ENCODE measurements around the gene DLGAP1. TPM values are rescaled to one million over a fixed set of nuclear protein-coding genes. Genes with fewer than 3 reads are reported as not detected.

Gene DLGAP1
- total and polyA plus RNA-seq, 10 of the 15 experiments (the other 5 are each of a cell fraction or from before 2014, with no cell fraction given): 0.23 to 27.6 (median 1.9) TPM

GRCh38 chr18:3528231-3528630 is 926.9 kb downstream of the DLGAP1 start:
- no peak overlapping the region for H3K9ac ChIP-seq (ENCODE audit: control insufficient read depth, insufficient read depth, low read length)
- no TSS peak for BruUV-seq (replicated peaks)
- no peak overlapping the region for H3K4me2 ChIP-seq (ENCODE audit: control insufficient read depth, insufficient read depth)
- no peak overlapping the region for H2AFZ ChIP-seq (ENCODE audit: control insufficient read depth, low read depth, low read length)
- POLR2A ChIA-PET: no interaction called here
- H3K4me3 ChIP-seq: no peak overlapping the region
- no peak for ATAC-seq
- no peaks in the 10 kb centered on the region for H3K79me2 ChIP-seq (ENCODE audit: control insufficient read depth, insufficient read depth, low read length)
- no peak for DNase-seq (ENCODE audit: low read depth, low spot score)
- in situ Hi-C loops (cut with MboI): no loop called here
- H3K9me3 ChIP-seq (replicated peaks; ENCODE audit: control insufficient read depth, insufficient read depth, low read length): peaks cover 7% of the 10 kb centered on the region; the same call in 2 of the 3 replicates
- SMC1A ChIA-PET (ENCODE audit: uncharacterized antibody, unreplicated experiment): interaction anchor here (1.0 to 2.3 kb wide), 6 partner anchors 9 to 69 kb away, joined by 3 to 9 read pairs (median 4); no protein-coding TSS in a partner anchor
- RAD21 ChIA-PET (ENCODE audit: unreplicated experiment): interaction anchor here (3.5 kb wide), 1 partner anchor 67 kb away, joined by 24 read pairs; no protein-coding TSS in a partner anchor
- no peaks in the 10 kb centered on the region for H3K27me3 ChIP-seq (replicated peaks in 1 of 2; ENCODE audit: control insufficient read depth in 2 of 2, insufficient read depth in 2 of 2, low read length in 1 of 2)
- H3K27ac ChIP-seq (ENCODE audit: control insufficient read depth, insufficient read depth): no peak overlapping the region
- WGBS (ENCODE audit: insufficient coverage, insufficient replicate concordance, low lambda C conversion rate, missing lambda C conversion rate): 28% methylated on average over 4 of the region's 4 CpGs
- CTCF ChIA-PET: interaction anchor here (1.0 to 4.1 kb wide), 3 partner anchors 57 to 67 kb away, joined by 3 to 23 read pairs (median 14); no protein-coding TSS in a partner anchor
- peaks cover 12% of the 10 kb centered on the region for H3K4me1 ChIP-seq (ENCODE audit: control insufficient read depth, insufficient read depth, low read length)
- H3K36me3 ChIP-seq (ENCODE audit: control insufficient read depth in 2 of 2, insufficient read depth in 2 of 2, low read length in 1 of 2): no peaks in the 10 kb centered on the region
- FAIRE-seq: no peak
- intact Hi-C loops (cut with micrococcal nuclease; ENCODE audit: unreplicated experiment): loop anchor here (5.0 kb wide), 1 partner anchor 81 kb away; no protein-coding TSS in a partner anchor
- H4K20me1 ChIP-seq (ENCODE audit: control insufficient read depth, insufficient read depth): no peaks in the 10 kb centered on the region
- TF ChIP-seq ELK1 (IDR thresholded peaks at IDR 0.05; ENCODE audit: low read depth, low read length): no peak
- no peak for TF ChIP-seq SREBF2 (IDR thresholded peaks at IDR 0.05; ENCODE audit: low read length)
- no peak for TF ChIP-seq SIX5 (IDR thresholded peaks at IDR 0.05; ENCODE audit: low read depth, low read length, severe bottlenecking)
- TF ChIP-seq RFX5 (IDR thresholded peaks at IDR 0.05; ENCODE audit: low read depth, low read length): no peak
- TF ChIP-seq, protein P1, sequence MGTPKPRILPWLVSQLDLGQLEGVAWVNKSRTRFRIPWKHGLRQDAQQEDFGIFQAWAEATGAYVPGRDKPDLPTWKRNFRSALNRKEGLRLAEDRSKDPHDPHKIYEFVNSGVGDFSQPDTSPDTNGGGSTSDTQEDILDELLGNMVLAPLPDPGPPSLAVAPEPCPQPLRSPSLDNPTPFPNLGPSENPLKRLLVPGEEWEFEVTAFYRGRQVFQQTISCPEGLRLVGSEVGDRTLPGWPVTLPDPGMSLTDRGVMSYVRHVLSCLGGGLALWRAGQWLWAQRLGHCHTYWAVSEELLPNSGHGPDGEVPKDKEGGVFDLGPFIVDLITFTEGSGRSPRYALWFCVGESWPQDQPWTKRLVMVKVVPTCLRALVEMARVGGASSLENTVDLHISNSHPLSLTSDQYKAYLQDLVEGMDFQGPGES (IDR thresholded peaks at IDR 0.05): no peak
- TF ChIP-seq SUPT20H (IDR thresholded peaks at IDR 0.05; ENCODE audit: borderline replicate concordance, control insufficient read depth, low read depth, low read length): no peak
- TF ChIP-seq, protein P2, sequence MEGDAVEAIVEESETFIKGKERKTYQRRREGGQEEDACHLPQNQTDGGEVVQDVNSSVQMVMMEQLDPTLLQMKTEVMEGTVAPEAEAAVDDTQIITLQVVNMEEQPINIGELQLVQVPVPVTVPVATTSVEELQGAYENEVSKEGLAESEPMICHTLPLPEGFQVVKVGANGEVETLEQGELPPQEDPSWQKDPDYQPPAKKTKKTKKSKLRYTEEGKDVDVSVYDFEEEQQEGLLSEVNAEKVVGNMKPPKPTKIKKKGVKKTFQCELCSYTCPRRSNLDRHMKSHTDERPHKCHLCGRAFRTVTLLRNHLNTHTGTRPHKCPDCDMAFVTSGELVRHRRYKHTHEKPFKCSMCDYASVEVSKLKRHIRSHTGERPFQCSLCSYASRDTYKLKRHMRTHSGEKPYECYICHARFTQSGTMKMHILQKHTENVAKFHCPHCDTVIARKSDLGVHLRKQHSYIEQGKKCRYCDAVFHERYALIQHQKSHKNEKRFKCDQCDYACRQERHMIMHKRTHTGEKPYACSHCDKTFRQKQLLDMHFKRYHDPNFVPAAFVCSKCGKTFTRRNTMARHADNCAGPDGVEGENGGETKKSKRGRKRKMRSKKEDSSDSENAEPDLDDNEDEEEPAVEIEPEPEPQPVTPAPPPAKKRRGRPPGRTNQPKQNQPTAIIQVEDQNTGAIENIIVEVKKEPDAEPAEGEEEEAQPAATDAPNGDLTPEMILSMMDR (IDR thresholded peaks at IDR 0.05 in 2 of 3, conservative IDR thresholded peaks at IDR 0.05 in 1 of 3; ENCODE audit: control insufficient read depth in 2 of 3, extremely low read depth in 1 of 3, insufficient read depth in 1 of 3, low read depth in 3 of 3, low read length in 3 of 3): no peak
- no peak for TF ChIP-seq NR2F1 (conservative IDR thresholded peaks at IDR 0.05)
- no peak for TF ChIP-seq SREBF1 (IDR thresholded peaks at IDR 0.05; ENCODE audit: low read length)
- no peak for TF ChIP-seq ASH2L (IDR thresholded peaks at IDR 0.05; ENCODE audit: borderline replicate concordance, low read depth)
- TF ChIP-seq CEBPB (IDR thresholded peaks at IDR 0.05; ENCODE audit: borderline replicate concordance in 1 of 2, low read depth in 2 of 2, low read length in 2 of 2): no peak
- TF ChIP-seq ZNF384 (IDR thresholded peaks at IDR 0.05; ENCODE audit: borderline replicate concordance, low read depth, low read length): no peak
- no peak for TF ChIP-seq ZZZ3 (IDR thresholded peaks at IDR 0.05; ENCODE audit: control insufficient read depth, insufficient read length, low read depth)
- no peak for TF ChIP-seq ATF3 (IDR thresholded peaks at IDR 0.05; ENCODE audit: borderline replicate concordance, extremely low read depth, low read depth, low read length)
- TF ChIP-seq, protein P3, sequence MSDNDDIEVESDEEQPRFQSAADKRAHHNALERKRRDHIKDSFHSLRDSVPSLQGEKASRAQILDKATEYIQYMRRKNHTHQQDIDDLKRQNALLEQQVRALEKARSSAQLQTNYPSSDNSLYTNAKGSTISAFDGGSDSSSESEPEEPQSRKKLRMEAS (IDR thresholded peaks at IDR 0.05; ENCODE audit: low read depth, low read length): no peak
